H9 (cell line): ENCODE measurements around the gene SMAD3. TPM values are rescaled to one million over a fixed set of nuclear protein-coding genes. Genes with fewer than 3 reads are reported as not detected.

Experiments used
- DNase-seq: peaks from one replicate; pipeline ENCODE4 v3.0.0-alpha.2; 2017
- H2AFZ ChIP-seq: one replicate; pipeline ENCODE4 v1.6.1; 2013; ENCODE audit warnings: mild to moderate bottlenecking, low read length, control low read depth, moderate library complexity
- H2AK5ac ChIP-seq: 2 replicates; pipeline ENCODE4 v1.6.1; 2013; ENCODE audit warnings: low read length, control low read depth, mixed read lengths; ENCODE audit not compliant: insufficient read length
- H2BK120ac ChIP-seq: one replicate; pipeline ENCODE4 v1.6.1; 2013; ENCODE audit warnings: low read depth, mild to moderate bottlenecking, low read length, control low read depth, inconsistent platforms; ENCODE audit not compliant: poor library complexity, severe bottlenecking
- H2BK12ac ChIP-seq: 2 replicates; pipeline ENCODE4 v1.6.1; 2013; ENCODE audit warnings: low read length, control low read depth, mixed read lengths, low read depth; ENCODE audit not compliant: insufficient read length
- H2BK15ac ChIP-seq: 2 replicates; pipeline ENCODE4 v1.6.1; 2013; ENCODE audit warnings: low read depth, low read length, control low read depth
- H2BK20ac ChIP-seq: one replicate; pipeline ENCODE4 v1.6.1; 2013; ENCODE audit warnings: low read depth, mild to moderate bottlenecking, low read length, control low read depth, inconsistent platforms; ENCODE audit not compliant: poor library complexity, severe bottlenecking
- H2BK5ac ChIP-seq: 2 replicates; pipeline ENCODE4 v1.6.1; 2013; ENCODE audit warnings: low read length, control low read depth, mixed read lengths; ENCODE audit not compliant: insufficient read length
- H3K14ac ChIP-seq: 2 replicates; pipeline ENCODE4 v1.6.1; 2013; ENCODE audit warnings: low read length, control low read depth; ENCODE audit not compliant: insufficient read depth
- H3K18ac ChIP-seq: 2 replicates; pipeline ENCODE4 v1.6.1; 2013; ENCODE audit warnings: low read depth, mild to moderate bottlenecking, mixed read lengths, low read length, control low read depth; ENCODE audit not compliant: insufficient read length
- H3K23ac ChIP-seq: 2 replicates; pipeline ENCODE4 v1.6.1; 2013; ENCODE audit warnings: low read length, control low read depth, mixed read lengths, low read depth; ENCODE audit not compliant: insufficient read length
- H3K23me2 ChIP-seq: 2 replicates; pipeline ENCODE4 v1.6.1; 2013; ENCODE audit warnings: low read depth, mild to moderate bottlenecking, mixed read lengths, low read length, control low read depth; ENCODE audit not compliant: insufficient read length, poor library complexity, severe bottlenecking
- H3K27ac ChIP-seq: 2 replicates; pipeline ENCODE4 v1.5.1; 2013; ENCODE audit warnings: low read length, control low read depth, mixed read lengths, low read depth; ENCODE audit not compliant: insufficient read length
- H3K27me3 ChIP-seq: 2 replicates; pipeline ENCODE4 v1.6.1; 2013; ENCODE audit warnings: low read length, control low read depth, inconsistent platforms; ENCODE audit not compliant: insufficient read depth
- H3K4ac ChIP-seq: 2 replicates; pipeline ENCODE4 v1.6.1; 2013; ENCODE audit warnings: low read depth, mild to moderate bottlenecking, control low read depth, inconsistent platforms, low read length, moderate library complexity
- H3K4me1 ChIP-seq: 2 replicates; pipeline ENCODE4 v1.6.1; 2013; ENCODE audit warnings: low read length, control low read depth, inconsistent platforms; ENCODE audit not compliant: insufficient read depth
- H3K4me2 ChIP-seq: 2 replicates; pipeline ENCODE4 v1.6.1; 2013; ENCODE audit warnings: low read length, control low read depth, mixed read lengths; ENCODE audit not compliant: insufficient read length, insufficient read depth
- H3K56ac ChIP-seq: 2 replicates; pipeline ENCODE4 v1.6.1; 2013; ENCODE audit warnings: low read depth, mild to moderate bottlenecking, mixed read lengths, low read length, control low read depth; ENCODE audit not compliant: insufficient read length
- H3K79me1 ChIP-seq: 2 replicates; pipeline ENCODE4 v1.6.1; 2013; ENCODE audit warnings: low read depth, mild to moderate bottlenecking, moderate library complexity, low read length, control low read depth, inconsistent platforms; ENCODE audit not compliant: insufficient read depth, poor library complexity, severe bottlenecking
- H3K79me2 ChIP-seq: 2 replicates; pipeline ENCODE4 v1.6.1; 2013; ENCODE audit warnings: low read length, control low read depth, inconsistent platforms; ENCODE audit not compliant: insufficient read depth
- H3K9ac ChIP-seq: 2 replicates; pipeline ENCODE4 v1.6.1; 2013; ENCODE audit warnings: low read length, control low read depth, mixed read lengths; ENCODE audit not compliant: insufficient read length; ENCODE audit errors: extremely low read depth
- H3K9me3 ChIP-seq: one replicate; pipeline ENCODE4 v1.6.1; 2013; ENCODE audit warnings: low read depth, low read length, inconsistent platforms; ENCODE audit not compliant: control insufficient read depth
- H3T11ph ChIP-seq: one replicate; pipeline ENCODE4 v1.6.1; 2013; ENCODE audit warnings: mild to moderate bottlenecking, low read length, control low read depth, inconsistent platforms
- H4K20me1 ChIP-seq: one replicate; pipeline ENCODE4 v1.6.1; 2013; ENCODE audit not compliant: control insufficient read depth, insufficient read length, insufficient read depth
- H4K5ac ChIP-seq: 2 replicates; pipeline ENCODE4 v1.6.1; 2013; ENCODE audit warnings: low read depth, mild to moderate bottlenecking, mixed read lengths, low read length, control low read depth; ENCODE audit not compliant: insufficient read length
- H4K8ac ChIP-seq: replicated peaks from 2 replicates; pipeline ENCODE4 v1.6.1; 2013; ENCODE audit warnings: low read length, control low read depth, mixed read lengths, low read depth; ENCODE audit not compliant: insufficient read length
- H4K91ac ChIP-seq: 2 replicates; pipeline ENCODE4 v1.6.1; 2013; ENCODE audit warnings: low read depth, mild to moderate bottlenecking, moderate library complexity, mixed read lengths, low read length, control low read depth; ENCODE audit not compliant: insufficient read length
- H3K27ac Mint-ChIP-seq, 3 experiments: 2 replicates in 2 of 3; 3 replicates in 1 of 3; pipeline ENCODE4 v1.8.0; 2020 to 2021; ENCODE audit warnings: mixed read lengths in 3 of 3, mild to moderate bottlenecking in 1 of 3, moderate library complexity in 1 of 3
- H3K27me3 Mint-ChIP-seq: 2 replicates; pipeline ENCODE4 v1.8.0; 2021; ENCODE audit warnings: low read depth, mild to moderate bottlenecking, moderate library complexity, mixed read lengths
- H3K36me3 Mint-ChIP-seq, 3 experiments: 2 replicates in 2 of 3; 3 replicates in 1 of 3; pipeline ENCODE4 v1.8.0; 2020 to 2021; ENCODE audit warnings: low read depth in 3 of 3, mixed read lengths in 3 of 3; ENCODE audit not compliant: insufficient read depth in 1 of 3
- H3K4me1 Mint-ChIP-seq, 2 experiments: 2 replicates each; pipeline ENCODE4 v1.8.0; 2020; ENCODE audit warnings: mixed read lengths in 2 of 2
- H3K4me3 Mint-ChIP-seq, 2 experiments: 2 replicates in 1 of 2; 3 replicates in 1 of 2; pipeline ENCODE4 v1.8.0; 2020 to 2021; ENCODE audit warnings: mild to moderate bottlenecking in 2 of 2, mixed read lengths in 2 of 2, moderate library complexity in 1 of 2
- H3K9me3 Mint-ChIP-seq, 2 experiments: 2 replicates in 1 of 2; 3 replicates in 1 of 2; pipeline ENCODE4 v1.8.0; 2020; ENCODE audit warnings: mild to moderate bottlenecking in 2 of 2, mixed read lengths in 2 of 2, moderate library complexity in 1 of 2
- WGBS: extraction: QIAGEN DNeasy Blood & Tissue Kit; methylation state at CpG from one replicate; pipeline ENCODE4 v1.1.7; 2013; ENCODE audit warnings: missing lambda C conversion rate, low lambda C conversion rate, mixed read lengths; ENCODE audit not compliant: insufficient read length; ENCODE audit errors: extremely low coverage; 5-methylcytosine and 5-hydroxymethylcytosine counted together
- total RNA-seq: library from RNA; stranded (reverse); gene quantifications from 2 replicates; pipeline ENCODE4 v1.2.1, GENCODE V29; 2021
- TF ChIP-seq, protein P1 (sequence below): fragments of 200-600 bp; sonication (generic); conservative IDR thresholded peaks from 3 replicates; pipeline ENCODE4 v1.8.0; 2021; ENCODE audit warnings: antibody characterized with exemption, mild to moderate bottlenecking

Gene SMAD3
- total RNA-seq, 1 experiment from 2014 or later: 26.7 TPM

DNA sequence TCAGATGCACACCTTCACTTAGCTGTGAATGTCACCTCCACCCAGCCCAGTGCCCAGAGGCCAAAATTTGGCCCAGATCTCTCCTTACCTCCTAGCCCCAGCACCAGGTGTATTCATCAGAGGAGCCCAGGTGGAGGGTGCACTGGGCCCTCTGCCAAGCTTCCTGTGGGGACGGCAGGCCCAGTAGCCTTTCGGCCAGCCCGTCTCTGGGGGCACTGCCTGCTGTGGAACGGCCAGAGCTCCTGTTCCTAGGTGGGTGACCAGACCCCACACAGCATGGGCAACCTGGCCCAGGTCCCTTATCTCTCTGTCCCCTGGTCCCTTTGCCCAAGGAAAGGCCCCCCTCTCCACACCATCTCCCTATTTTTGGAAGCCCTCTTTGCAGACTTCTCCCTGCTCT, 121.3 kb downstream of the SMAD3 start:
- no CpG with 5 or more reads among the region's 4 CpGs for WGBS

More for the DNA sequence above, 121.3 kb downstream of the SMAD3 start:
- H3K56ac ChIP-seq: no peak overlapping the region
- no peak overlapping the region for H3K18ac ChIP-seq
- no peak overlapping the region for H2BK20ac ChIP-seq
- no peaks in the 10 kb centered on the region for H3K9me3 ChIP-seq
- H3K23ac ChIP-seq: no peak overlapping the region
- H2BK120ac ChIP-seq: no peak overlapping the region
- no peak for DNase-seq
- no peak overlapping the region for H2AK5ac ChIP-seq
- H4K5ac ChIP-seq: no peak overlapping the region
- TF ChIP-seq, protein P1, sequence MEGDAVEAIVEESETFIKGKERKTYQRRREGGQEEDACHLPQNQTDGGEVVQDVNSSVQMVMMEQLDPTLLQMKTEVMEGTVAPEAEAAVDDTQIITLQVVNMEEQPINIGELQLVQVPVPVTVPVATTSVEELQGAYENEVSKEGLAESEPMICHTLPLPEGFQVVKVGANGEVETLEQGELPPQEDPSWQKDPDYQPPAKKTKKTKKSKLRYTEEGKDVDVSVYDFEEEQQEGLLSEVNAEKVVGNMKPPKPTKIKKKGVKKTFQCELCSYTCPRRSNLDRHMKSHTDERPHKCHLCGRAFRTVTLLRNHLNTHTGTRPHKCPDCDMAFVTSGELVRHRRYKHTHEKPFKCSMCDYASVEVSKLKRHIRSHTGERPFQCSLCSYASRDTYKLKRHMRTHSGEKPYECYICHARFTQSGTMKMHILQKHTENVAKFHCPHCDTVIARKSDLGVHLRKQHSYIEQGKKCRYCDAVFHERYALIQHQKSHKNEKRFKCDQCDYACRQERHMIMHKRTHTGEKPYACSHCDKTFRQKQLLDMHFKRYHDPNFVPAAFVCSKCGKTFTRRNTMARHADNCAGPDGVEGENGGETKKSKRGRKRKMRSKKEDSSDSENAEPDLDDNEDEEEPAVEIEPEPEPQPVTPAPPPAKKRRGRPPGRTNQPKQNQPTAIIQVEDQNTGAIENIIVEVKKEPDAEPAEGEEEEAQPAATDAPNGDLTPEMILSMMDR: no peak
- no peak overlapping the region for H2BK15ac ChIP-seq
- Mint-ChIP-seq H3K4me3 (no peak overlapping the region), H3K9me3 (no peaks in the 10 kb centered on the region), H3K36me3 (peaks cover 6 to 76% (median 24%) of the 10 kb centered on the region in 3 experiments), H3K27ac (no peak overlapping the region), H3K27me3 (no peaks in the 10 kb centered on the region), H3K4me1 (peaks cover 6 to 8% of the 10 kb centered on the region in 2 experiments; a peak in 2 of 4 replicates)
- H3K4me2 ChIP-seq: no peak overlapping the region
- no peak overlapping the region for H3K14ac ChIP-seq
- no peak overlapping the region for H3K9ac ChIP-seq
- H2BK5ac ChIP-seq: no peak overlapping the region
- no peak overlapping the region for H3K4ac ChIP-seq
- no peak overlapping the region for H3K27ac ChIP-seq
- no peaks in the 10 kb centered on the region for H4K20me1 ChIP-seq
- no peaks in the 10 kb centered on the region for H3K79me1 ChIP-seq
- H4K91ac ChIP-seq: no peak overlapping the region
- no peak overlapping the region for H2AFZ ChIP-seq
- no peak overlapping the region for H3T11ph ChIP-seq
- no peak overlapping the region for H2BK12ac ChIP-seq
- H3K4me1 ChIP-seq: no peaks in the 10 kb centered on the region
- no peak overlapping the region for H4K8ac ChIP-seq
- no peaks in the 10 kb centered on the region for H3K79me2 ChIP-seq
- no peaks in the 10 kb centered on the region for H3K23me2 ChIP-seq
- H3K27me3 ChIP-seq: no peaks in the 10 kb centered on the region
